Activated T-helper 2 cell treated with anti-CD3 and anti-CD28 coated beads, Interferon-gamma antibody, Interleukin-2, Interleukin-4, amounts not matched to agents 10 μg/mL and 5 μg/mL and 100 μg/mL, durations not matched to agents 14 hours and 24 hours and 36 hours (primary cell): Measurements from ENCODE around the gene HIVEP3. TPM values are rescaled to one million over a fixed set of nuclear protein-coding genes. Genes with fewer than 3 reads are reported as not detected.

Source experiments
- DNase-seq: peaks from one replicate; pipeline ENCODE4 v3.0.0; 2021; ENCODE audit warnings: low spot score
- H3K27ac Mint-ChIP-seq: one replicate; pipeline ENCODE4 v1.8.0; 2021; ENCODE audit warnings: mixed read lengths
- H3K27me3 Mint-ChIP-seq: one replicate; pipeline ENCODE4 v1.8.0; 2021; ENCODE audit warnings: low read depth, mixed read lengths
- H3K36me3 Mint-ChIP-seq: one replicate; pipeline ENCODE4 v1.8.0; 2021; ENCODE audit warnings: low read depth, mixed read lengths
- H3K4me1 Mint-ChIP-seq: one replicate; pipeline ENCODE4 v1.8.0; 2021; ENCODE audit warnings: low read depth, mixed read lengths
- H3K4me3 Mint-ChIP-seq: one replicate; pipeline ENCODE4 v1.8.0; 2021; ENCODE audit warnings: low read depth, mild to moderate bottlenecking, moderate library complexity, mixed read lengths
- H3K9me3 Mint-ChIP-seq: one replicate; pipeline ENCODE4 v1.8.0; 2021; ENCODE audit warnings: mixed read lengths
- intact Hi-C: fragments of 100-400 bp; cut with micrococcal nuclease; formaldehyde crosslinking; loops from one replicate; pipeline ENCODE4 v1.15.1; 2023
- total RNA-seq: library from RNA; stranded (reverse); gene quantifications from 2 replicates; pipeline ENCODE4 v1.2.3, GENCODE V29; 2022

The HIVEP3 gene
- total RNA-seq, 1 donor from 2014 or later = 33.7 TPM

GRCh38 chr1:41807390-41807789 is 111.3 kb downstream of the HIVEP3 start:
- Mint-ChIP-seq H3K4me1 (peaks cover 89% of the 10 kb centered on the region), H3K27ac (peak overlapping the region; percentile 62), H3K27me3 (no peaks in the 10 kb centered on the region), H3K36me3 (peaks cover 4% of the 10 kb centered on the region), H3K4me3 (peak overlapping the region; percentile 59), H3K9me3 (no peaks in the 10 kb centered on the region)
- DNase-seq = no peak
- intact Hi-C loops = loop anchor here (2.0 kb wide), 1 partner anchor 69 kb away; no protein-coding TSS in a partner anchor

- DNase-seq = peak; percentile 44
- H3K4me3 Mint-ChIP-seq = peak overlapping the region; percentile 59
- H3K4me1 Mint-ChIP-seq = peaks cover 84% of the 10 kb centered on the region
- peak overlapping the region; percentile 62 for H3K27ac Mint-ChIP-seq
- no peaks in the 10 kb centered on the region for H3K27me3 Mint-ChIP-seq
- H3K9me3 Mint-ChIP-seq = no peaks in the 10 kb centered on the region
- intact Hi-C loops = loop anchor here (2.0 kb wide), 1 partner anchor 68 kb away; no protein-coding TSS in a partner anchor
- peaks cover 4% of the 10 kb centered on the region for H3K36me3 Mint-ChIP-seq
Measured at GRCh38 chr1:41806472-41807155, 112.1 kb downstream of the HIVEP3 start.

GRCh38 chr1:41805771-41806471 is 112.8 kb downstream of the HIVEP3 start:
- peak overlapping the region; percentile 23 for H3K4me3 Mint-ChIP-seq
- no peaks in the 10 kb centered on the region for H3K9me3 Mint-ChIP-seq
- peaks cover 82% of the 10 kb centered on the region for H3K4me1 Mint-ChIP-seq
- DNase-seq = no peak
- H3K27ac Mint-ChIP-seq = peak overlapping the region; percentile 62
- H3K36me3 Mint-ChIP-seq = peaks cover 4% of the 10 kb centered on the region
- H3K27me3 Mint-ChIP-seq = no peaks in the 10 kb centered on the region
- intact Hi-C loops = loop anchor here (2.0 kb wide), 1 partner anchor 67 kb away; no protein-coding TSS in a partner anchor

GRCh38 chr1:41804176-41804575 is 114.5 kb downstream of the HIVEP3 start:
- no peaks in the 10 kb centered on the region for H3K27me3 Mint-ChIP-seq
- no peak for DNase-seq
- no peaks in the 10 kb centered on the region for H3K9me3 Mint-ChIP-seq
- H3K36me3 Mint-ChIP-seq = peaks cover 7% of the 10 kb centered on the region
- peaks cover 82% of the 10 kb centered on the region for H3K4me1 Mint-ChIP-seq
- intact Hi-C loops = no loop called here
- no peak overlapping the region for H3K4me3 Mint-ChIP-seq
- peak overlapping the region; percentile 76 for H3K27ac Mint-ChIP-seq

- Mint-ChIP-seq H3K27ac (peak overlapping the region; percentile 75), H3K4me1 (peaks cover 83% of the 10 kb centered on the region), H3K9me3 (no peaks in the 10 kb centered on the region), H3K4me3 (no peak overlapping the region), H3K27me3 (no peaks in the 10 kb centered on the region), H3K36me3 (peaks cover 8% of the 10 kb centered on the region)
- DNase-seq = no peak
- intact Hi-C loops = no loop called here
Measured at GRCh38 chr1:41803656-41804055, 115.1 kb downstream of the HIVEP3 start.

- Mint-ChIP-seq H3K4me1 (peaks cover 76% of the 10 kb centered on the region), H3K27me3 (no peaks in the 10 kb centered on the region), H3K4me3 (no peak overlapping the region), H3K9me3 (no peaks in the 10 kb centered on the region), H3K27ac (peak overlapping the region; percentile 75), H3K36me3 (peaks cover 8% of the 10 kb centered on the region)
- intact Hi-C loops = no loop called here
- no peak for DNase-seq
Measured at GRCh38 chr1:41802532-41803501, 115.9 kb downstream of the HIVEP3 start.

GRCh38 chr1:41800311-41800829 is 118.4 kb downstream of the HIVEP3 start:
- no peaks in the 10 kb centered on the region for H3K27me3 Mint-ChIP-seq
- no peak overlapping the region for H3K4me3 Mint-ChIP-seq
- H3K36me3 Mint-ChIP-seq = peaks cover 8% of the 10 kb centered on the region
- no peaks in the 10 kb centered on the region for H3K9me3 Mint-ChIP-seq
- peak overlapping the region; percentile 74 for H3K27ac Mint-ChIP-seq
- intact Hi-C loops = no loop called here
- H3K4me1 Mint-ChIP-seq = peaks cover 53% of the 10 kb centered on the region
- no peak for DNase-seq

GRCh38 chr1:41799723-41800122 is 119.0 kb downstream of the HIVEP3 start:
- H3K27ac Mint-ChIP-seq = no peak overlapping the region
- intact Hi-C loops = no loop called here
- H3K4me3 Mint-ChIP-seq = no peak overlapping the region
- no peaks in the 10 kb centered on the region for H3K9me3 Mint-ChIP-seq
- H3K27me3 Mint-ChIP-seq = no peaks in the 10 kb centered on the region
- H3K36me3 Mint-ChIP-seq = peaks cover 8% of the 10 kb centered on the region
- H3K4me1 Mint-ChIP-seq = peaks cover 54% of the 10 kb centered on the region
- no peak for DNase-seq

GRCh38 chr1:41799205-41799604 is 119.5 kb downstream of the HIVEP3 start:
- intact Hi-C loops = no loop called here
- H3K36me3 Mint-ChIP-seq = peaks cover 8% of the 10 kb centered on the region
- H3K27me3 Mint-ChIP-seq = no peaks in the 10 kb centered on the region
- no peaks in the 10 kb centered on the region for H3K9me3 Mint-ChIP-seq
- peaks cover 49% of the 10 kb centered on the region for H3K4me1 Mint-ChIP-seq
- H3K27ac Mint-ChIP-seq = no peak overlapping the region
- DNase-seq = no peak
- no peak overlapping the region for H3K4me3 Mint-ChIP-seq

GRCh38 chr1:41795205-41795762 is 123.4 kb downstream of the HIVEP3 start:
- H3K27me3 Mint-ChIP-seq = no peaks in the 10 kb centered on the region
- H3K27ac Mint-ChIP-seq = no peak overlapping the region
- no peaks in the 10 kb centered on the region for H3K9me3 Mint-ChIP-seq
- H3K4me3 Mint-ChIP-seq = no peak overlapping the region
- intact Hi-C loops = no loop called here
- H3K36me3 Mint-ChIP-seq = peaks cover 3% of the 10 kb centered on the region
- H3K4me1 Mint-ChIP-seq = peaks cover 53% of the 10 kb centered on the region
- no peak for DNase-seq

GRCh38 chr1:41794031-41794430 is 124.7 kb downstream of the HIVEP3 start:
- Mint-ChIP-seq H3K9me3 (no peaks in the 10 kb centered on the region), H3K27ac (no peak overlapping the region), H3K4me3 (no peak overlapping the region), H3K36me3 (no peaks in the 10 kb centered on the region), H3K4me1 (peaks cover 50% of the 10 kb centered on the region), H3K27me3 (no peaks in the 10 kb centered on the region)
- no peak for DNase-seq
- intact Hi-C loops = loop anchor here (5.0 kb wide), 1 partner anchor 127 kb away; no protein-coding TSS in a partner anchor

- Mint-ChIP-seq H3K4me1 (peaks cover 49% of the 10 kb centered on the region), H3K27me3 (no peaks in the 10 kb centered on the region), H3K9me3 (no peaks in the 10 kb centered on the region), H3K4me3 (no peak overlapping the region), H3K36me3 (no peaks in the 10 kb centered on the region), H3K27ac (peak overlapping the region; percentile 80)
- no peak for DNase-seq
- intact Hi-C loops = loop anchor here (5.0 kb wide), 1 partner anchor 125 kb away; no protein-coding TSS in a partner anchor
Measured at GRCh38 chr1:41792485-41792770, 126.3 kb downstream of the HIVEP3 start.
